UCSD-AML1 (cell line): ENCODE results near the gene MEGF9.

Source experiments
- DNase-seq: peaks from one replicate; lab custom pipeline; 2025; ENCODE audit not compliant: unreplicated experiment; lab: John Stamatoyannopoulos, UW

Gene MEGF9

GRCh38 chr9:120627073-120627472 lies 87.2 kb downstream of the MEGF9 start:
- no peak for DNase-seq

- no peak for DNase-seq
Observed at GRCh38 chr9:120626512-120626911, 87.8 kb downstream of the MEGF9 start.

- no peak for DNase-seq
Observed at GRCh38 chr9:120625222-120625621, 89.0 kb downstream of the MEGF9 start.

GRCh38 chr9:120622790-120623189 lies 91.5 kb downstream of the MEGF9 start:
- no peak for DNase-seq

GRCh38 chr9:120621941-120622340 lies 92.3 kb downstream of the MEGF9 start:
- no peak for DNase-seq

GRCh38 chr9:120619751-120620655 lies 94.3 kb downstream of the MEGF9 start:
- peak; percentile 9 for DNase-seq

GRCh38 chr9:120616966-120617935 lies 97.0 kb downstream of the MEGF9 start:
- no peak for DNase-seq

GRCh38 chr9:120612218-120612617 lies 102.1 kb downstream of the MEGF9 start:
- no peak for DNase-seq

GRCh38 chr9:120611690-120612068 lies 102.6 kb downstream of the MEGF9 start:
- DNase-seq: no peak

GRCh38 chr9:120610975-120611689 lies 103.1 kb downstream of the MEGF9 start:
- no peak for DNase-seq

- DNase-seq: no peak
Observed at GRCh38 chr9:120609636-120610035, 104.6 kb downstream of the MEGF9 start.

- DNase-seq: no peak
Observed at GRCh38 chr9:120608421-120608820, 105.8 kb downstream of the MEGF9 start.

GRCh38 chr9:120603591-120603990 lies 110.7 kb downstream of the MEGF9 start:
- no peak for DNase-seq

GRCh38 chr9:120603010-120603409 lies 111.3 kb downstream of the MEGF9 start:
- DNase-seq: no peak

GRCh38 chr9:120593955-120594277 lies 120.4 kb downstream of the MEGF9 start:
- DNase-seq: no peak

GRCh38 chr9:120593250-120593954 lies 120.9 kb downstream of the MEGF9 start:
- DNase-seq: no peak

GRCh38 chr9:120592210-120592609 lies 122.1 kb downstream of the MEGF9 start:
- no peak for DNase-seq

- peak; percentile 18 for DNase-seq
Observed at GRCh38 chr9:120587328-120587727, 126.9 kb downstream of the MEGF9 start.

GRCh38 chr9:120583958-120584369 lies 130.3 kb downstream of the MEGF9 start:
- peak; percentile 58 for DNase-seq

GRCh38 chr9:120580051-120580896 lies 134.0 kb downstream of the MEGF9 start, which contains the start of gene CDK5RAP2:
Gene CDK5RAP2 (minus strand): TSS chr9:120580167. CDS start chr9:120579978, 189 bp downstream.
- DNase-seq: peak; percentile 94
